HepG2 (cell line): ENCODE results near the gene CDK10. TPM values are rescaled to one million over a fixed set of nuclear protein-coding genes. Genes with fewer than 3 reads are reported as not detected.

Experiments used
- BCL6 ChIP-seq: IDR thresholded peaks from 2 replicates; pipeline ENCODE4 v1.6.1; 2016; ENCODE audit warnings: missing genetic modification reagents, missing compliant biosample characterization
- ELF1 ChIP-seq: sonication (generic); formaldehyde crosslinking; IDR thresholded peaks from 2 replicates; pipeline ENCODE4 v1.4.0; 2020; ENCODE audit warnings: missing genetic modification reagents
- EP300 ChIP-seq, 3 experiments: sonication (generic) in 1 of 3; formaldehyde crosslinking in 1 of 3; IDR thresholded peaks; 2 replicates each; pipeline versions ENCODE4 v1.5.1 to v1.6.1; 2011 to 2020; ENCODE audit warnings: low read depth in 2 of 3, low read length in 2 of 3, borderline replicate concordance in 1 of 3, improper control_type of control experiment in 1 of 3, mild to moderate bottlenecking in 1 of 3, missing genetic modification reagents in 1 of 3, moderate library complexity in 1 of 3
- ETV6 ChIP-seq: sonication (generic); formaldehyde crosslinking; conservative IDR thresholded peaks from 2 replicates; pipeline ENCODE4 v1.4.0; 2020; ENCODE audit warnings: missing genetic modification reagents
- FOSL1 ChIP-seq: sonication (generic); formaldehyde crosslinking; IDR thresholded peaks from 2 replicates; pipeline ENCODE4 v1.9.0; 2021; ENCODE audit warnings: missing genetic modification reagents, borderline replicate concordance
- HDAC6 ChIP-seq: fragments of 200-600 bp; sonication (generic); IDR thresholded peaks from 2 replicates; pipeline ENCODE4 v1.7.0; 2017; ENCODE audit warnings: mild to moderate bottlenecking, antibody characterized with exemption, low read length, low read depth
- MEIS2 ChIP-seq: sonication (generic); formaldehyde crosslinking; IDR thresholded peaks from 2 replicates; pipeline ENCODE4 v1.9.0; 2021; ENCODE audit warnings: mild to moderate bottlenecking, missing genetic modification reagents
- NCOR1 ChIP-seq: fragments of 200-600 bp; sonication (generic); IDR thresholded peaks from 2 replicates; pipeline ENCODE4 v1.7.0; 2017; ENCODE audit warnings: antibody characterized with exemption, low read length, borderline replicate concordance
- NPAS2 ChIP-seq: sonication (generic); formaldehyde crosslinking; IDR thresholded peaks from 2 replicates; pipeline ENCODE4 v1.8.0; 2022; ENCODE audit warnings: mild to moderate bottlenecking, missing genetic modification reagents, borderline replicate concordance
- NRL ChIP-seq: sonication (generic); formaldehyde crosslinking; IDR thresholded peaks from 2 replicates; pipeline ENCODE4 v1.5.0; 2020; ENCODE audit warnings: missing genetic modification reagents, mild to moderate bottlenecking, moderate library complexity, borderline replicate concordance
- POLR2AphosphoS5 ChIP-seq: IDR thresholded peaks from 2 replicates; pipeline ENCODE4 v1.6.1; 2012; ENCODE audit warnings: low read depth, low read length
- SKI ChIP-seq: fragments of 450-650 bp; IDR thresholded peaks from one replicate; pipeline ENCODE4 v1.6.1; 2018; ENCODE audit warnings: mild to moderate bottlenecking; ENCODE audit not compliant: partially characterized antibody
- STAT5B ChIP-seq: sonication (generic); formaldehyde crosslinking; IDR thresholded peaks from 2 replicates; pipeline ENCODE4 v1.4.0; 2020; ENCODE audit warnings: missing genetic modification reagents
- THYN1 ChIP-seq: sonication (generic); formaldehyde crosslinking; IDR thresholded peaks from 2 replicates; pipeline ENCODE4 v1.8.1; 2023; ENCODE audit warnings: low read depth, mild to moderate bottlenecking, moderate library complexity, missing genetic modification reagents, borderline replicate concordance
- ZMYM3 ChIP-seq: sonication (generic); formaldehyde crosslinking; IDR thresholded peaks from 2 replicates; pipeline ENCODE4 v1.5.1; 2020; ENCODE audit warnings: mild to moderate bottlenecking, missing genetic modification reagents
- ZNF24 ChIP-seq: fragments of 450-650 bp; IDR thresholded peaks from 2 replicates; pipeline ENCODE4 v1.6.1; 2017; ENCODE audit warnings: antibody characterized with exemption, mild to moderate bottlenecking
- ZNF260 ChIP-seq: sonication (generic); formaldehyde crosslinking; IDR thresholded peaks from 2 replicates; pipeline ENCODE4 v1.4.0; 2020; ENCODE audit warnings: missing genetic modification reagents, low read depth, mild to moderate bottlenecking, borderline replicate concordance
- ZNF383 ChIP-seq: sonication (generic); formaldehyde crosslinking; IDR thresholded peaks from 2 replicates; pipeline ENCODE4 v1.4.0; 2020; ENCODE audit warnings: missing genetic modification reagents, mild to moderate bottlenecking, borderline replicate concordance
- ZNF563 ChIP-seq: sonication (generic); formaldehyde crosslinking; IDR thresholded peaks from 2 replicates; pipeline ENCODE4 v1.8.0; 2022; ENCODE audit warnings: mild to moderate bottlenecking, moderate library complexity, missing genetic modification reagents
- polyA plus RNA-seq, 8 experiments: library from polyadenylated mRNA; depleted of rRNA in 3 of 8; stranded (reverse) in 7 of 8; unstranded in 1 of 8; fragments of >200 nt; fragmentation: Illumina TruSeq in 4 of 8; extraction: Trizol in 4 of 8; gene quantifications; 2 replicates each; pipeline versions ENCODE4 v1.2.1 to v1.2.3, GENCODE V29; 2011 to 2016; ENCODE audit warnings: low read depth in 4 of 8, missing spikeins in 1 of 8, mixed read lengths in 1 of 8; ENCODE audit not compliant: insufficient read depth in 1 of 8
- total RNA-seq, 5 experiments: library from RNA; depleted of rRNA; stranded (reverse); fragments of >200 nt; fragmentation: Illumina TruSeq; extraction: Trizol; gene quantifications; 2 replicates each; pipeline ENCODE4 v1.2.3, GENCODE V29; 2016; ENCODE audit warnings: low read depth in 1 of 5
- TF ChIP-seq, protein P1 (sequence below): sonication (generic); formaldehyde crosslinking; IDR thresholded peaks from 2 replicates; pipeline ENCODE4 v1.9.0; 2021; ENCODE audit warnings: missing genetic modification reagents, borderline replicate concordance
- TF ChIP-seq, protein P2 (sequence below): sonication (generic); formaldehyde crosslinking; conservative IDR thresholded peaks from 2 replicates; pipeline ENCODE4 v1.5.0; 2020; ENCODE audit warnings: missing genetic modification reagents
- TF ChIP-seq, protein P3 (sequence below): sonication (generic); formaldehyde crosslinking; IDR thresholded peaks from 2 replicates; pipeline ENCODE4 v1.4.0; 2020; ENCODE audit warnings: mild to moderate bottlenecking, missing genetic modification reagents
- TF ChIP-seq, protein P4 (sequence below): sonication (generic); formaldehyde crosslinking; IDR thresholded peaks from 2 replicates; pipeline ENCODE4 v1.5.0; 2020; ENCODE audit warnings: missing genetic modification reagents

The CDK10 gene
- total and polyA plus RNA-seq, 2 of the 13 experiments (the other 11 are each of a cell fraction or from before 2014, with no cell fraction given), result 2.5 to 3.9 TPM

DNA sequence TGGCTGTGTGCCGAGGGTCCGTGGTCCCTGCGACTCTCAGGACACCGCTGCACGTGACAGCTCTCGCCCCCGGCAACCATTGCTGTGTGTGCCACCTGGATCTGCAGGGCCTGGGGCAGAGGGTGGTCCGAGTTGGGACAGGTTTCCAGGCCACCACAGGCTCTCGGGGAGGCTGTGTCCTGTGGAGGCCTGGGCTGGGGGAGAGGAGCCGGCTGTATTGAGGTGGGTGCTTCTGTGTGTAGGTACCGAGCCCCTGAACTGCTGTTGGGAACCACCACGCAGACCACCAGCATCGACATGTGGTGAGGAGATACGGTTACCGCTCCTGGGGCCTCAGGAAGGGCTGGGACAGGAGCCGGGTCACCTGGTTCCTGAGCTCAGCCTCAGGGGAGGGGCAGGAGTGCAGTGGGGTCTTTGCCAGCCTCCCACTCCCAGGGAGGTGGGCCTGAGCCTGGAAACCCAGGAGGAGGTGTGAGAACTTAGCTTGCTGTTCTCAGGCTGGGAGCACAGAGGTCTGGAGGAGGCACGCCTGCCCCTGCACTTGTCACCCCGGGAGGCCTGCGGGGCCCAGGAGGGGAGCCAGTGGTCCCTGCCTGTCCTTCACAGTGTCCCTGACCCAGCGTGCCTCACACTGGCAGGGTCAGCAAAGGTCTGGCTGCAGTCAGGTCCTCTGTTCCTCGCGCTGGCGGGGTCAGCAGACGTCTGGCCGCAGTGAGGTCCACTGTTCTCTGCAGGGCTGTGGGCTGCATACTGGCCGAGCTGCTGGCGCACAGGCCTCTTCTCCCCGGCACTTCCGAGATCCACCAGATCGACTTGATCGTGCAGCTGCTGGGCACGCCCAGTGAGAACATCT is 7.7 kb downstream of the CDK10 start (continued):
- TF ChIP-seq, protein P1, sequence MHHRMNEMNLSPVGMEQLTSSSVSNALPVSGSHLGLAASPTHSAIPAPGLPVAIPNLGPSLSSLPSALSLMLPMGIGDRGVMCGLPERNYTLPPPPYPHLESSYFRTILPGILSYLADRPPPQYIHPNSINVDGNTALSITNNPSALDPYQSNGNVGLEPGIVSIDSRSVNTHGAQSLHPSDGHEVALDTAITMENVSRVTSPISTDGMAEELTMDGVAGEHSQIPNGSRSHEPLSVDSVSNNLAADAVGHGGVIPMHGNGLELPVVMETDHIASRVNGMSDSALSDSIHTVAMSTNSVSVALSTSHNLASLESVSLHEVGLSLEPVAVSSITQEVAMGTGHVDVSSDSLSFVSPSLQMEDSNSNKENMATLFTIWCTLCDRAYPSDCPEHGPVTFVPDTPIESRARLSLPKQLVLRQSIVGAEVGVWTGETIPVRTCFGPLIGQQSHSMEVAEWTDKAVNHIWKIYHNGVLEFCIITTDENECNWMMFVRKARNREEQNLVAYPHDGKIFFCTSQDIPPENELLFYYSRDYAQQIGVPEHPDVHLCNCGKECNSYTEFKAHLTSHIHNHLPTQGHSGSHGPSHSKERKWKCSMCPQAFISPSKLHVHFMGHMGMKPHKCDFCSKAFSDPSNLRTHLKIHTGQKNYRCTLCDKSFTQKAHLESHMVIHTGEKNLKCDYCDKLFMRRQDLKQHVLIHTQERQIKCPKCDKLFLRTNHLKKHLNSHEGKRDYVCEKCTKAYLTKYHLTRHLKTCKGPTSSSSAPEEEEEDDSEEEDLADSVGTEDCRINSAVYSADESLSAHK, result no peak
- TF ChIP-seq POLR2AphosphoS5 (no peak), FOSL1 (CRISPR knock-in tag) (no peak), ZNF563 (no peak), THYN1 (CRISPR knock-in tag) (no peak), NPAS2 (CRISPR knock-in tag) (no peak), ELF1 (CRISPR knock-in tag) (peak; percentile 8; the same call in 1 of the 2 replicates), STAT5B (CRISPR knock-in tag) (no peak), ZMYM3 (CRISPR knock-in tag) (peak; percentile 81), SKI (peak; percentile 98), EP300 (IDR thresholded peaks at IDR 0.05; ENCODE audit: low read depth in 2 of 2, low read length in 2 of 2) (peak in 1 of 2 experiments; percentile 29; a peak in 1 of 4 replicates), EP300 (CRISPR knock-in tag; IDR thresholded peaks at IDR 0.05; ENCODE audit: borderline replicate concordance) (0 out of 2 replicates have a peak, but pooled peaks have one; percentile 49), MEIS2 (CRISPR knock-in tag) (peak; percentile 78; the same call in 1 of the 2 replicates), BCL6 (peak; percentile 90), ZNF24 (no peak), NRL (no peak), NCOR1 (peak; percentile 50; the same call in 1 of the 2 replicates), ZNF260 (CRISPR knock-in tag) (no peak), ETV6 (CRISPR knock-in tag) (no peak), ZNF383 (CRISPR knock-in tag) (no peak), HDAC6 (no peak)
- TF ChIP-seq, protein P2, sequence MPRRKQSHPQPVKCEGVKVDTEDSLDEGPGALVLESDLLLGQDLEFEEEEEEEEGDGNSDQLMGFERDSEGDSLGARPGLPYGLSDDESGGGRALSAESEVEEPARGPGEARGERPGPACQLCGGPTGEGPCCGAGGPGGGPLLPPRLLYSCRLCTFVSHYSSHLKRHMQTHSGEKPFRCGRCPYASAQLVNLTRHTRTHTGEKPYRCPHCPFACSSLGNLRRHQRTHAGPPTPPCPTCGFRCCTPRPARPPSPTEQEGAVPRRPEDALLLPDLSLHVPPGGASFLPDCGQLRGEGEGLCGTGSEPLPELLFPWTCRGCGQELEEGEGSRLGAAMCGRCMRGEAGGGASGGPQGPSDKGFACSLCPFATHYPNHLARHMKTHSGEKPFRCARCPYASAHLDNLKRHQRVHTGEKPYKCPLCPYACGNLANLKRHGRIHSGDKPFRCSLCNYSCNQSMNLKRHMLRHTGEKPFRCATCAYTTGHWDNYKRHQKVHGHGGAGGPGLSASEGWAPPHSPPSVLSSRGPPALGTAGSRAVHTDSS (CRISPR knock-in tag), result no peak
- TF ChIP-seq, protein P3, sequence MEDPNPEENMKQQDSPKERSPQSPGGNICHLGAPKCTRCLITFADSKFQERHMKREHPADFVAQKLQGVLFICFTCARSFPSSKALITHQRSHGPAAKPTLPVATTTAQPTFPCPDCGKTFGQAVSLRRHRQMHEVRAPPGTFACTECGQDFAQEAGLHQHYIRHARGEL (CRISPR knock-in tag), result no peak
- TF ChIP-seq, protein P4, sequence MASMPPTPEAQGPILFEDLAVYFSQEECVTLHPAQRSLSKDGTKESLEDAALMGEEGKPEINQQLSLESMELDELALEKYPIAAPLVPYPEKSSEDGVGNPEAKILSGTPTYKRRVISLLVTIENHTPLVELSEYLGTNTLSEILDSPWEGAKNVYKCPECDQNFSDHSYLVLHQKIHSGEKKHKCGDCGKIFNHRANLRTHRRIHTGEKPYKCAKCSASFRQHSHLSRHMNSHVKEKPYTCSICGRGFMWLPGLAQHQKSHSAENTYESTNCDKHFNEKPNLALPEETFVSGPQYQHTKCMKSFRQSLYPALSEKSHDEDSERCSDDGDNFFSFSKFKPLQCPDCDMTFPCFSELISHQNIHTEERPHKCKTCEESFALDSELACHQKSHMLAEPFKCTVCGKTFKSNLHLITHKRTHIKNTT, result no peak
